HUDEP-2 (cell line): ENCODE data around the gene KLHL35.

Experiments
- DNase-seq, 76 experiments: peaks; one replicate each; lab custom pipeline; 2025; ENCODE audit not compliant: unreplicated experiment in 76 of 76; lab: John Stamatoyannopoulos, UW

The KLHL35 gene, protein sequence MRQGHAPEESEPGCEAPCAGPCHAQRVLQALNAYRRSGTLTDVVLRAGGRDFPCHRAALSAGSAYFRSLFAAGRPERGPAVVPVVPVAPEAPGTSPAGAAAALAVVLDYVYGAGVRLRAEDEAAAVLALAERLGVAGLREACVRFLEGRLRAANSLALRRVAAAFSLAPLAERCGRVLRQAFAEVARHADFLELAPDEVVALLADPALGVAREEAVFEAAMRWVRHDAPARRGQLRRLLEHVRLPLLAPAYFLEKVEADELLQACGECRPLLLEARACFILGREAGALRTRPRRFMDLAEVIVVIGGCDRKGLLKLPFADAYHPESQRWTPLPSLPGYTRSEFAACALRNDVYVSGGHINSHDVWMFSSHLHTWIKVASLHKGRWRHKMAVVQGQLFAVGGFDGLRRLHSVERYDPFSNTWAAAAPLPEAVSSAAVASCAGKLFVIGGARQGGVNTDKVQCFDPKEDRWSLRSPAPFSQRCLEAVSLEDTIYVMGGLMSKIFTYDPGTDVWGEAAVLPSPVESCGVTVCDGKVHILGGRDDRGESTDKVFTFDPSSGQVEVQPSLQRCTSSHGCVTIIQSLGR

DNA sequence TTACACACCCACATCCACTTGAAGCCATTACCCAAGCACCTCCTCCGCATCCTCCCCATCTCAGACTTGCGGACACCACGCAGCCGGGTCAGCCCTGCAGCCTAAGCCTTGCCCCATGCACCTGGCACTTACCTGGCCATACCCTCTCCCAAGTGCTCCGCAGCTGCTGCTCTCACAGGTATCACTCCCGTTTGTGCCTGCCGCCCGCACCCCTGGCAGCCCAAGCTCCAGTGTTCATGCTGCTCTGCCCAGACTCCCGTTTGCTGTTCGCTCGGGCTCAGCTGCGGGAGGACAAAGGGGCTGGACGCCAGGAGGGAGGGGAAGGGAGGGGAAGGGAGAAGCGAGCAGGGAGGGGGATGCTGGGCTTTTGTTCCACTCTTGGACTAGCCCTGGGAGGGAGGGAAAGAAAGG, at the start of gene KLHL35:
KLHL35 (minus strand) TSS at position 293 of the 411 bp plus-strand sequence. CDS start 2,574 bp downstream, outside the sequence.
- DNase-seq: no peak

DNA sequence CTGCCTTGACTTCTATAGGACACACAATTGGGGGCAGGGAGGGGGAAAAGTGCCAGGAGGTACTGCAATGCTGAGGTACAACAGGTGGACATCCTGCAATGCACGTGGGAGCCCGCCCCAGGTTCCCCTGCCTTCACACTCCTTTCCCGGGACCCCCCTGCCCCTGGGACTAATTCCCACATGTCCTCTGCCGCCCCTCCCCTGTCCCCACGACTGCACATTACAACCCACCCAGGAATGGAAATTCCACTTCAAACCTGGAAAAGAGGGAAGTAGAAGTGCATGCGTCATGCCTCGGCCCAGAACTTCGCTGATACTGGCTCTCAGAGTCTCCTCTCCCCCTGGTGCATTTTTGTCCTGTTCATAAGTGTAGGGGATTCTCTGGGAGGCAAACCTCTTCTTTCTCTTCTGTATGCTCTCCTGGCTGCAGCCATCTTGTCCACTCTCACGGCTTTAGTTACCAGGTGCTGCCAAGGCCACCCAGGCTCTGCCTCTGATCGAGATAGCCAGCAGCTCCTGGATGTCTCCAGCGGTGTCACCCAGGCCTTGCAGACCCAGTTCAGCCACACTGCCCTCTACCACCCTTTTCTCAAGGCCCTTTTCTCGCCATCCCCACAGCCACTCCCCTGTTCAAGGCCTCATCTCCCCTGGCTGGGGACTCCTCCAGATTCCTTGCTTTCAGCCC, 49.1 kb upstream of the KLHL35 start:
- DNase-seq: no peak

DNA sequence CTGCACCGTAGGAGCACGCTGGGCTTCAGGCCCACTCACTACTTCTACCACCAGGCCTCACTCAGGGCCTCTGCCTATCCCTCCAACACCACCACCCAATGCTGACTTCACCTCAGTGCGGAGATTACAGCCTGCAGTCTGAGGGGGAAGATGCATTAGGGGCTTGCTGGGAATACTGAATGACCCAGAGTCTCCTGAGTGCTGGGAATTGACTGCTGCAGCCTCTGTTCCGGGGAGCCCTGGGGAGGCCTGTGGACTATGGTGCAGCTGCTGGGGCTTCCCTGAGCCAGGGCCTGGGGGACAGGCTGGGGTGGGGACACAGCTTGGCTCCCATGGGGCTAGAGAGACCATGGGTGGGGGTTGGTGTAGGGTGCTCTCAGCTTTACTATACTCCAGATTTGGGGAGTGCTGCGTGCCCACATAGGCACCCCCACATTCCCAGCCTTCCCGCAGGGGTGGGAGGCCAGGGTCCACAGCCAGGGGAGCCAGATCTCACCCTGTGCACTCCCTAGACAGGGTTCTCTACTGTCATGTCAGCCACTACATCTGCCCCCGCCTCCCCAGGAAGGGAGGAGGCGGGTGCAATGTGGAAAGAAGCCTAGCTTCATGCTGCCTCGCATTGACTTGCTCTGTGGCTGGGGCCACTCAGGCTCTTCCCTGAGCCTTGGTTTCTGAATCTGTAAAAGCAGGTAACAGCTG, 48.4 kb upstream of the KLHL35 start:
- DNase-seq: peak in 2 of 76 experiments; percentile 16 to 21

DNA sequence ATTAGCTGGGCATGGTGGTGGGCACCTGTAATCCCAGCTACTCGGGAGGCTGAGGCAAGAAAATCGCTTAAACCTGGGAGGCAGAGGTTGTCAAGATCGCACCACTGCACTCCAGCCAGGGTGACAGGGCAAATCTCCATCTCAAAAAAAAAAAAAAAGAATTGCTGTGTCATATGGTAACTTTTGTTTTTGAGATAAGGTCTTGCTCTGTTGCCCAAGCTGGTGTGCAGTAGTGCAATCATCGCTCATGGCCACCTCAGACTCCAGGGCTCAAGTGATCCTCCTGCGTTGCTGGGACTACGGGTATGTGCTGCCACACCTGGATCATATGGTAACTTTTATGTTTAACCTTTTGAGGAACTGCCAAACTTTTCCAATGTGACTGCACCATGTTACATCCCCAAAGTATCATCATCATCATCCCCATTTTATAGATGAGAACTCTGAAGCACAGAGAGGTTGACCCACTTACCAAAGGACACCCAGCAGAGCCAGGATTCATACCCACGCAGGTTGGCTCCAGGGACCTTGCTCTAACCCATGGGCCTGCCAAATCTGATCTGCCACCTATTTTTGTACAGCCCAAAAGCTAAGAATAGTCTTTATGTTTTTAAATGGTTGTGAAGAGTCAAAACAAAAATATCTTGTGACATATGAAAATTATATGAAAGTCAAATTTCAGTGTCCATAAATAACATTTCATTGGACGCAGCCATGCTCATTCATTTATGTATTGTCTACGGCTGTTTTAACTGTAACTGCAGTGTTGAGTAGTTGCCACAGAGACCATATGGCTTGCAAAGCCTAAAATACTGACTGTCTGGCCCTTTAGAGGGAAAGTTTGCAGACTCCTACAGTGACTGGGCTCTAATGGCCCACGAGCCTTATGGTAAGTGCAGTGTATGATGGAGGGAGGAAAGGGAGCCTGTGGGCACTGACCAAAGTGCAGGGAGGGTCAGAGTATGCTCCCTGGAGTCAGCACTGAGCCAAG, 47.5 kb upstream of the KLHL35 start:
- DNase-seq: peak in 67 of 76 experiments; percentile 8 to 83 (median 42)

DNA sequence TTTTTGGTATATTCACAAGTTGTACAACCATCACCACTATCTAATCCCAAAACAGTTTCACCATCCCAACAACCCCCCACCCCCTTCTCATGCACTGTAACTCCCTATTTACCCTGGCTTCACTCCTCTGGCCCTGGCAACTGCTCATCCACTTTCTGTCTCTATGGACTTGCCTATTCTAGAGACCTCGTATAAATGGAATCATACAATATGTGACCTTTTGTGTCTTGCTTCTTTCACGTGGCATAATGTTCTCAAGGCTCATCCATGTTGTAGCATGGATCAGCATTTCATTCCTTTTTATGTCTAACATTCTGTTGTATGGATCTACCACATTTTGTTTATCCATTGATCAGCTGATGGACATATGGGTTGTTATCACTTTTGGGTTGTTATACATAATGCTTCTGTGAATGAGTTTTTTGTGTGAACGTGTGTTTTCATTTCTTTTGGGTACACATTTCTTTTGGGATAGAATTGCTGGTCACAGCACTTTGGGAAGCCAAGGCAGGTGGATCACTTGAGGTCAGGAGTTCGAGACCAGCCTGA, 46.7 kb upstream of the KLHL35 start:
- no peak for DNase-seq

DNA sequence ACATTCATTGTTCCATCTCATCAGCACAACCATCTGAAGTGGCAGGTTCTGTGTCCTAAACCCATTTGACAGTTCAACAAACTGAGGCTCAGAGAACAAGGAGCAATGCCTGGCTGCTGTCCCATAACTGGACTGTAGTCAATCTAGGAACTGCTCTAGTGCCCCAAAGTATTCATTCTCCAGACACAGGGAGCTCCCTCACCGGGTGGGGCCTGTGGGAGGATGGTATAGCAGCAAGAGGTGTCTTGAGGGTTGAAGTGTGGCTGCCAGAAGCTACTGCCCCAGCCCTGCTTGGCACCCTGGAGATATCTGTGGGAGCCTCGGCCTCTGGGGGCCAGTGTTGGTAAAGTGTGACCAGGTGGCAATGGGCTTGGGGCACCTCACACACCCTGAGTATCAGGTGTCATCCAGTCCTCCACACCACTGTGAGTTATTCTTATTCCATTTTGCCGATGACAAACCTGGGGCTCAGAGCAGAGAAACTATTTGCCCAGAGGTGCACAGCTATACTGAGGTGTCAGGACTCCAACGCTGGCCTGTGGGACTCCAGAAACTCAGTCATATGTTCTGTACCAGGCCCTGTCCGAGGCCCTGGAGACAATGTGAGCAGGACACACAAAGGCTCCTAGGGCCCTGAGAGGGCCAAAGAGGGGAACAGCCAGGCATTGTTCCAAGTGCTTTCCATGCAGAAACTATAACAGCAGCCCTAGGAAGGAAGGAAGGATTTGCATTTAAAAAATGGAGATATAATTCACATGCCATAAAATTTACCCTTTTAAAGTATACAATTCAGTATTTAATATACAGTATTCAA, 46.0 kb upstream of the KLHL35 start:
- DNase-seq: peak in 39 of 76 experiments; percentile 4 to 59 (median 29)

DNA sequence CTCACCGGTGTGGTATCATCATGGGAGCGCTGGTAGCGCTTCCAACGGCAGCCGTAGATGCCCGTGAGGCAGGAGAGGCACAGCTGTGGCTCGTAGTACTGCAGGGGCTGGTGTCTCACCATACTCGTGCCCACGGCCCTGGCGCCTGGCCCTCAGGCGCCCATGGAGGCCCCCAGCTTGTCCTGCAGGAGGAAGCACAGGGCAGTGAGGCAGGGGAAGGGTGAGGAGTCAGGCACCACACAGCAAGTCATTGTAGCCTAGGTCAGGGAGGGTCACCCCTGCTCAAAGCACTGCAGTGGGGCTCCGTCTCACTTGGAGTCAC, 44.6 kb upstream of the KLHL35 start:
- no peak for DNase-seq

DNA sequence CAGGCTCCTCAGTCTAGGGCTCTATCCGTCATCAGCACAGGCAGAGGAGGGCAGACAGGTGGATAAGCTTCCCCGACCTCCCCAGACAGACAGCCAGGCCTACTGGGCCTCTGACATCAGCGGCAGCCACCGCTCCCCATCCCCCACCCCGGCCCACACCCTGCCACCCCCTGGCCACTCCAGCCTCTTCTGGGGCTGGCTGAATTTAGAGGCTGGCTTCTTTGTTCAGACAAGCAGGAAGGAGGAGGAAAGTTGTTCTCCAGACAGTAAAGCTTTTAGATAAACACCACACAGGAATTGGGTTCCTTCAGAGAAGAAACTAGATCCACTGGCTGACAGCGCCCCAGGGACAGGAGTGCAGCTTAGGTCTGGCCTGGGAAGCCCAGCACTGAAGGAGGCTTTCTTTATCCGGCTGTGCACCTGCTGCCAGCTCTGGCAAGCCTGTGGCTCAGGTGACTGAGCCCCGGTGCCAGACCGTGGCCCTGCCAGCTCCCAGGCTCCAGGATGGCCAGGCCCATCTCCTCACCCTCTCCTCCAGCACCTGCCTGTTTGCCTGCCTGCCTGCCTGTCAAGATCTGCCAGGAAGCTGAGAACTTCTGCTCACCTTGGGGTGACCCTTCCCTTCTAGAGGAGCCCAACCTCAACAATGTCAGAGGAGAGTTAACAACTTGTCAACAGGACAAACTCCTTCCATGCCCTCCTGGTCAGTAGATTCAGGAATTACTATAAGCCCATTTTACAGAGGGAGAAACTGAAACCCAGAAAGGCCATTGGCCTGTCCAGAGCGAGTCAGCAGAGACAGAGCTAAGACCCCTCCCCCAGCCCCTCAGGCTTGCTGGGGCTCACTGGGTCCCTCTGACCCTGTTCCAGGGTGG, 44.0 kb upstream of the KLHL35 start:
- peak in 8 of 76 experiments; percentile 4 to 34 (median 16) for DNase-seq

DNA sequence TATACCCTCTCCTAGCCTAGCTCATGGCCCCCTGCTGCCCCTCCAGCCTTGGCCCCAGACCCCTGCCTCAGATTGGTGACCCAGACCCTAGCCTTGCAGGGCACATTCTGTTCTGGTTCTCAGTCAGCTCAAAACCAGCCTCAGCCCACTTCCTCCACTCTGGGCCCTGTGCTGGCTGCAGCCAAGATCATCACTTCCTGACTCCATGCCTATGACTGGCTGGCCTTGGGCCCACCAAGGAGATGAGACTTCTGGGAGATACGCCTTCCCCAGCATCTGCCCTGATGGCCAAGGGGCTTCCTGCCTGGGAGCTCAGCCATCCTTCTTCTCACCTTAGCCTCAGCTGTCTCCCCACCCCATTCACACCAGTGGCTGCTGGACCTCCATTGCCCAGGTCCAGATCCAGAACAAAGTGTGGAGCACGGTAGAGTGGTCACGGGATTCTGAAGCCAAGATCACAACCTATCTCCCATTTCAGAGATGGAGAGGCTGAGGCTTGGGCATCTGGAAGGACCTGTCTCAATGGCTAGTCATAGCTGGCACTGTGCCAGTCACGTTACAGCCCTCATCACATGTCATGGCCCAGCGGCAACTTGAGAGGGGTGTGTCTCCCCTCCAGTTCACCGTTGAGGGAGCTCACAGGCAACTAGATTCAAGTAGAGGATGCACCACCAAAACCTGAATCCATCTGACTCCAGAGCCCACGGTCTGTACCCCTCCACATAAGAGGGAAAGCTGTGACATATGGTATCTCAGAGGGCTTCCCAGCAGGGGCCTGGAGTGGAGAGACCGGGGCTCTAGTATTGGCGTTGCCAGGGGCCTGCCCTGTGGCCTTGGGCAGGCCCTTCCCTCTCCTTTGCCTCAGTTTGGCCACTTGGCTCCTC, 43.0 kb upstream of the KLHL35 start:
- DNase-seq: peak in 73 of 76 experiments; percentile 14 to 85 (median 70)

DNA sequence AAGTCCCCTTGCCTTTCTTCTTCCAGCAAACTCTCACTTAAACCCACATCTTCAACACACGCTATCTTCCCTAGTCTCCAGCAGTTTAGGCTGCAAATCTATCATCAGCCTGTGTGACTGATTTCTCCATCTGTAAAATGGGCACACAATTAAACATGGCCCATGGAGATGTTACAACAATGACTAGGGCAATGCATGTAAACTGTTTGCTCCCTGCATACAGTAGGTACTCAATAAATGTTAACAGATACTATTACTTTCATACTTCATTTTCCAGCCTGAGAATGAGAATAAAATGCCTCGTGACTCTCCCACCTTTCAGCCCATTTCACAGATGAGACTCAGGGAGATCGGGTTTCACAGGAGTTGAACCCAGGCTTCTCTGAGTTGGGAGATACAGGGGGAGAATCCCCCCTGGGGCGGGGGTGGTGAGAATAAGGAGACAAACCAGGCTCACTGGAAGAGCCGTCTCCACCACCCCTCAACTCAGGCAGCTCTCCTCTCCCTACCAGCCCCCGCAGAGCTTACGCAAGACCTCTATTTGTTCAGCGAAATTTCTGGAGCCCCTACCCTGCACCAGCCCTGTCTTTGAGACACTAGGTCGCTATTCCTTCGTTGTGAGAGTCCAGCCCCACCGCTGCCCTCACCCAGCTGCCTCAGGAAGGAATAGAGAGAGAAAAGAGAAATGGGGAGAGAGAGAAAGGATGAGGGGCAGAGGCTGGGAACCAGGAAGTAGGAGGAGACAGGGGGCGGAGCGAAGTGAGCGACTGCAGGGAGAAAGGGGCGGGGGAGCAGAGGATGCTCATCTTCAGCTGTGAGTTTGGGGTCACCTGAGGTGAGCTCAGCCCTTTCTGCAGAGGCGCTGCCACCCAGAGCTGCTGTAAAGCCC, 42.1 kb upstream of the KLHL35 start:
- DNase-seq: peak in 28 of 76 experiments; percentile 5 to 58 (median 32)

DNA sequence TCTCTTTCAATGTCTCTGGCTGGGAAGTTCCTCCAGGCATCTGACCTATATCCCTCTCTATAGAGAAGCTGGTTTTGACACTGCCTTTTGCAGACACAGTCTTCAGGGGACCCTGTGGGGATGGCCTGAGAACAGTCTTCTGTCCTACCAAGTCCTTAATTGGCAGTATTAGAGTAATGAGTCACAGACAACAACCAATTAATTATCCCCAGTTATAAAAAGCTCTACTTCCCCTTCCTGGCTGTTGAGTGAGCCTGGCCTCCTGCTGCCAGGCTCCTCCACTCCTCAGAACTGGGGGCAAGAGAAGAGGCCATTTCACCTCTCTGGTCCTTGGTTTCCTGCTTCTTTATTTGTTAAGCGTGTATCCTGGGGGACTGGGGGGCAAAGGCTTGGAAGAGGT, 41.2 kb upstream of the KLHL35 start:
- DNase-seq: no peak

DNA sequence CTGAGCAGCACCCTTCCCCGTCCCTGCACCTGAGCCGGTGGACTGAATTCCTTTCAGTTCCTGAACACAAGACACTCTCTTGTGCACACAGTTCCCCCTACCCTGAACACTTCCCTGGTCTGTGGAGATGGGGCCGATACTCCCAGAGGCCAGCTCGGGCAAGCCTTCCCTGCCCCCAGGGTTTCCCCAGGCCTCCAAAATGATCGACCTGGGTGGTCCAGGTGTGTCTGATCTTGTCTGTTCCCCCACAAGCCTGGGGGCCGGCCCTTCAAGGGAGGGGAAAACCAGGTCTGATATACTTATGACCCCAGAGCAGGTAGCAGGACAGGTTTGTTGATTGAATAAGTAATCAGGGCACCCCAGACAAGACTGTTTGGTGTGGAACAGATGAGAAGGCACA, 40.7 kb upstream of the KLHL35 start:
- DNase-seq: no peak

DNA sequence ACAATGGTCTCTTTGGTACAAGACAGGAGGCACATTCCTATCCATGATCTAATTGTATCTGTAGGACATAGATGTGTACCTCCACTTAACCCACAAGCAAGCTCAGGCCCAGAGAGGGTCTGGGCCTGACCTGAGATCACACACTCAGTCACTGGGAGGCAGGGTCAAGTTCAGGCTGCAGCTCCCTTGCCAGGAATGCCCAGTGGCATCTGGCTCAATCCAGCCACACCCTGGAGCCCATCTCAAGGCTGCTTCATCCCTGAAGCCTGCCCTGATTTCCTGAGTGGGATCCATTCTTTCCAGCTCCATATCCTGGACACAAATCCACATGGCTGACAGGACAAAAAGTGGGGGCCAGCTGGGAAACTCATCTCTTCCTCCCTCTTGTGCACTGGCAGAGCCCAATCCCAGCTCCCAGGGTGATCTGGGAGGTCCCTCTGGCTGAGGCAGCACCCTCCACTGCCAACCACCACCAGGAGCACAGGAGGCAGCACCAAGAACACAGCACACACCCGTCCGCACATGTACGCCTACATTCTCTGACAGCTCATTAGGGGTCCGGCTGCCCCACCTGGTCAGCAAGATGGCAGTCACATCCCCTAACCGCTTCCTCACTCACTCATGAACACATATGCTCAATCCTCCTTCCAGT, 39.2 kb upstream of the KLHL35 start:
- no peak for DNase-seq

DNA sequence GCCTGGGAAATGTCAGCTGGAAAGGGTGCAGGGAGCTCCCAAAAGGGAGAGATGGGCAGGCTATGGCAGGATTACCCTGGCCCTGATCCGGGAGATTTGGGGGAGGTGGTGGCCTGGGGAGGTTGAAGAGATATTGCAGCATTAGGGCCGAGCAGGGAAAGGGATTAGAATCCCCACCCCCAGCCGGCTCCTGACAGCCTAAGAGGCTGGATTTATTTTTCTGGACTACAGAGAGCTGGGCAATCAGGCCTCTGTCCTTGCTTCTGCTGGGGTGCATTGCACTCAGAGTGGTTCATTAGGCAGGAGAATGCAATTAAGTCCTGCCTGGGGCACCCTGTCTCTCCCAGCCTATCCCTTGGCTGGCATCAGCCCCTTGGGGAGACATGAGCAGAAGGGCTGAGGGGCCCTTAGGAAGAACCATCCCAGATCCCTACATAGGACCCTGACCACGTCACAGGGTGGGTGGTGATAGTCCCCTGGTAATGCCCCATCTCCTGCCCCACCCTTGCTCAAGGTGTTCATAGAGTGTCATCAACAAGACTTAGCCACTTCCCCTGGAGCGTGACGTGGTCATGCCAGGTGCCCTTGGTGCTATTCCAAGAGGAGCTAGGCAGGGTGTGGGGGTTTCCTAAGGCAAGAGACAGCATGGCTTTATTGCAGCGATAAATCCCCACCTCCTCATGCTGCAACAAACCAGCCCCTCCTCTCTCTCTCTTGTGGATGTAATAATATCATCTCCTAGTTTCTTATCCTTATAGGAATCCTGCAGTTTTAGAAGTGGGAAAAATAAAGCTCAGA, 38.4 kb upstream of the KLHL35 start:
- no peak for DNase-seq
